ENCODE data around the gene OR4E1. TPM values are rescaled to one million over a fixed set of nuclear protein-coding genes. Genes with fewer than 3 reads are reported as not detected.

Gene OR4E1
- total RNA-seq: under 0.01 TPM in 1 of 2 replicates, not detected in the other

DNA sequence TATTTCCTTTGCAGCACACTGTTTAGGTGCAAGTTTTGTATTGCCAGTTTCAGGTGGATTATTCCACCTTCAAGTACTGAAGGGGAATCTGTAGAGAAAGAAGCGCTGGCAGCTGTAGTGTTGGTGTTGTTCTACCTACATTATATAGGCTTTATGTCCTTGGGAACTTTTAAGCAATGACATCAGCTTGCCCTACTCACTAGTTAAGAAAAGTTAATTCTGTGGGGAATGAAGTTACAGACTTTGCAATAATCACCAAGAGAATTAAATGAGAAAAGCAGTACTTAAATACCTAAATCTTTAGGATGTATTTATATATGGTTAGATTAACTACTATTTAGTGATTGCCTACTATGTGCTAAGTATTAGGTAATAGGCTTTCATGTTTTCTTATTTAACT lies at the start of gene OR4E1:
OR4E1 (minus strand) TSS at position 101 of the 400 bp plus-strand sequence. CDS start 2,883 bp downstream, outside the sequence.
- H3K27me3 ChIP-seq (ENCODE audit: control insufficient read depth, insufficient read depth, low read length): no peaks in the 10 kb centered on the region
- no peak for FAIRE-seq

DNA sequence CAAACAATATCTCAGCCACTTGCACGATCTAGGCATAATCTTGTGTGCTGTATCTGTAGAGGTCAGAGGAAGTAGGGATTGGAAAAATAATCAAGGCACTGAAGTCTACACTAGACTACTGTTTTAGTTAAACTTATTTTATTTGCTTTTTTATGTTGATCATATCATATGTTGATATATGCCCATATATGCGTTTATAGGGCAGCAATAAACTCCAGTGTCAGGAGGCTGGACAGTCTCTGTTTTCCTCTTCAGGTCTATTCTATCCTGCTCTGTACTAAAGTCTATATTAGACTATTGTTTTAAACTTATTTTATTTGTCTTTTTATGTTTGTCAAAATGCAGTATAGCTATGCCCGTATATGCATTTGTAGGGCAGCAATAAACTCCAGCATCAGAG lies 47.9 kb upstream of the OR4E1 start:
- no peaks in the 10 kb centered on the region for H3K27me3 ChIP-seq (ENCODE audit: control insufficient read depth, insufficient read depth, low read length)
- no peak for DNase-seq (ENCODE audit: low read depth)
- no peak overlapping the region for H3K4me3 ChIP-seq (ENCODE audit: low read depth, low read length)
- H3K36me3 ChIP-seq (ENCODE audit: control insufficient read depth, insufficient read depth, low read length): no peaks in the 10 kb centered on the region
- no peak for FAIRE-seq
- TF ChIP-seq CTCF (IDR thresholded peaks at IDR 0.05; ENCODE audit: insufficient read depth, low read length, severe bottlenecking): no peak

More for the DNA sequence above, at the start of gene OR4E1:
- no peaks in the 10 kb centered on the region for H3K36me3 ChIP-seq (ENCODE audit: control insufficient read depth, insufficient read depth, low read length)
- no peak within 1 kb of the TSS for H3K4me3 ChIP-seq (ENCODE audit: low read depth, low read length)
- DNase-seq (ENCODE audit: low read depth): no peak
- TF ChIP-seq CTCF (IDR thresholded peaks at IDR 0.05; ENCODE audit: insufficient read depth, low read length, severe bottlenecking): no peak

DNA sequence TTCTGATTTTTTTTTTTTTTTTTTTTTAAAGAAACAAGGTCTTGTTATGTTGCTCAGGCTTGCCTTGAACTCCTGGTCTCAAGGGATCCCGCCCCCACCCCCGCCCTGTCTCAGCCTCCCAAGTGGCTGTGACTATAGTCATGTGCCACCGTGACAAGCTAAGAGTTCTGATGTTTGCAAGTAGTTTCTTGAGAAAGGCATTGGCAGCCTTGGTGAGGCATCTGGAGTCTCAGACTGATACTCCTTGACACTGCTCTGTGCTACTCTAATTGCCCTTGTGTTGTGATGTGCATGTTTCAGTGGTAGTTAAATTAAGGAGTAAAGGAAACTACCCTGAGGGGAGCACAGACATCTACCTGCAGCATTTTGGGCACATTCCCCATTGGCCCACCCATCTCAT lies 46.2 kb upstream of the OR4E1 start:
- no peak for FAIRE-seq
- H3K36me3 ChIP-seq (ENCODE audit: control insufficient read depth, insufficient read depth, low read length): no peaks in the 10 kb centered on the region
- TF ChIP-seq CTCF (IDR thresholded peaks at IDR 0.05; ENCODE audit: insufficient read depth, low read length, severe bottlenecking): no peak
- DNase-seq (ENCODE audit: low read depth): no peak
- H3K27me3 ChIP-seq (ENCODE audit: control insufficient read depth, insufficient read depth, low read length): no peaks in the 10 kb centered on the region
- H3K4me3 ChIP-seq (ENCODE audit: low read depth, low read length): no peak overlapping the region

DNA sequence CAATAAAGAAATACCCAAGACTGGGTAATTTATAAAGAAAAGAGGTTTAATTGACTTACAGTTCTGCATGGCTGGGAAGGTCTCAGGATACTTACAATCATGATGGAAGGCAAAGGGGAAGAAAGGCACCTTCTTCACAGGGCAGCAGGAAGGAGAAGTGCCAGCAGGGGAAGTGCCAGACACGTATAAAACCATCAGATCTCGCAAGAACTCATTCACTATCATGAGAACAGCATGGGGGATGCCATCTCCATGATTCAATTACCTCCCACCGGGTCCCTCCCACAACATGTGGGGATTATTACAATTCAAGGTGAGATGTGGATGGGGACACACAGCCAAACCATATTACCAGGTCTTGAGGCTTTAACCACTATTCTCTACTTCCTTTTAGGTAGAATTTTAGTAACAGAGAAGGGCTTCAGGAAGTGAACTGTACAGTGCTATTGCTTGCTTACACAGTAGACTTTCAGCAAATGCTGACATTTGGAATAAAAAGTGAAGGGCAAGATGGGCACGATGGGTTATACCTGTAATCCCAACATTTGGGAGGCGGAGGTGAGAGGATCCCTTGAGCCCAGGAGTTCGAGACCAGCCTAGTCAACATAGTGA lies 40.8 kb upstream of the OR4E1 start:
- TF ChIP-seq CTCF (IDR thresholded peaks at IDR 0.05; ENCODE audit: insufficient read depth, low read length, severe bottlenecking): no peak
- Histone ChIP-seq H3K4me3 (ENCODE audit: low read depth, low read length) (no peak overlapping the region), H3K36me3 (ENCODE audit: control insufficient read depth, insufficient read depth, low read length) (no peaks in the 10 kb centered on the region), H3K27me3 (ENCODE audit: control insufficient read depth, insufficient read depth, low read length) (no peaks in the 10 kb centered on the region)
- FAIRE-seq (no peak), DNase-seq (ENCODE audit: low read depth) (no peak)

DNA sequence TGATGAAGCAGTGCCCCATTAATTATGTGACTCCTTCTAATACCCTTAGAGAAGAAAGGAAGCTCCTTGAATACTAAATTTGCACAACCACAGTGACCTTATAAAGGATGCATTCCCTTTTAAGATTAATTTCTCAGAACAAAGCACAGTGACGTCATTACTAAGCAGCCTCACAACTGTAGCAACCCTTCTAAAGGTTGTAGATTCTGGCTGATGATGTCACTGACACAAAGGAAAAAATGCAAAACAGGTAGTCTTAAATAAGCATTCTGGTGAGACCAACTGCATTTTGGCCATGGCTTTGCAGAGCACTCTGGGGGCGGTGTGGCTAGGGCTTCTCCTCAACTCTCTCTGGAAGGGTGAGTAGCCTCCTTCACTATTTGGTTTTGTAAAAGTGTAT lies 38.4 kb upstream of the OR4E1 start:
- H3K4me3 ChIP-seq (ENCODE audit: low read depth, low read length): no peak overlapping the region
- H3K27me3 ChIP-seq (ENCODE audit: control insufficient read depth, insufficient read depth, low read length): no peaks in the 10 kb centered on the region
- FAIRE-seq: no peak
- TF ChIP-seq CTCF (IDR thresholded peaks at IDR 0.05; ENCODE audit: insufficient read depth, low read length, severe bottlenecking): no peak
- no peak for DNase-seq (ENCODE audit: low read depth)
- no peaks in the 10 kb centered on the region for H3K36me3 ChIP-seq (ENCODE audit: control insufficient read depth, insufficient read depth, low read length)

All from bronchial epithelial cell (primary cell).